Epithelial cell of prostate (primary cell): ENCODE data around the gene SCT.

ENCODE experiments used
- DNase-seq: peaks from one replicate; pipeline ENCODE4 v3.0.0-alpha.2; 2011; ENCODE audit warnings: low read depth, low spot score
- H3K27ac ChIP-seq: fragments of 450-650 bp; 2 replicates; pipeline ENCODE4 v1.5.1; 2017; ENCODE audit warnings: mild to moderate bottlenecking

Gene SCT

DNA sequence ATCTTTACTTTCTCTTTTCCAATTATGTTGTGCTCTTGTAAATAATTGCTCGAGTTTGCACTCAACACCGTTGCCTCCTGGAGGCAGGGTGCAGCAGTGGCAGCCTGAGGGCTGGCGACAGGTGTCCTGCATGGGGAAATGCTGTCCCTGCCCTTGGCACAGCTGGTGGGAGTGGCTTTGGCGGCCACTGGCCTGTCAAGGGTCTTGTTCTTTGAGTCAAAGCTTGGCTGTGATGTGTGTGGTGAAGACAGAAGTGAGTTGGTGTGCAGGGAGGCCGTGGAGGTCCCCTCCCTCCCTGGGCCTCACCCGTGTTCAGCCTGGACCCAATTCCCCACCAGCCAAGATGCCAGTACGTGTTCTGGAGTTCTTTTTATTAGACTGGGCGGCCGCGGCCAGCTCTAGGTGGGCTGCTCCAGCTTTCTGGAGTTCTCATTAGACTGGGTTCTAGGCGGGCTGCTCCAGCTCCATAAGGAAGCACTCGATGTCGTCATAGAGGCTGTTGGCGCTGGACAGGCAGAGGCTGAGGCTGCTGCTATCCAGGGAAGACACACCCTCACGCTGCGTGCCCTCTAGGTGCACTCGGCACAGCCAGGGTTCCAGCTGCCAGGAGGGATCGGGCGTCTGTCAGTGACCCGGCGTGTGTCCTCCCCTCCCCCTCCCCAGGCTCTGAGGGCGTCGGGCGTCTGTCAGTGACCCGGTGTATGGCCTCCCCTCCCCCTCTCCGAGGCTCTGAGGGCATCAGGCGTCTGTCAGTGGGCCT lies 14.6 kb downstream of the SCT start:
- DNase-seq: no peak
- H3K27ac ChIP-seq: no peak overlapping the region

DNA sequence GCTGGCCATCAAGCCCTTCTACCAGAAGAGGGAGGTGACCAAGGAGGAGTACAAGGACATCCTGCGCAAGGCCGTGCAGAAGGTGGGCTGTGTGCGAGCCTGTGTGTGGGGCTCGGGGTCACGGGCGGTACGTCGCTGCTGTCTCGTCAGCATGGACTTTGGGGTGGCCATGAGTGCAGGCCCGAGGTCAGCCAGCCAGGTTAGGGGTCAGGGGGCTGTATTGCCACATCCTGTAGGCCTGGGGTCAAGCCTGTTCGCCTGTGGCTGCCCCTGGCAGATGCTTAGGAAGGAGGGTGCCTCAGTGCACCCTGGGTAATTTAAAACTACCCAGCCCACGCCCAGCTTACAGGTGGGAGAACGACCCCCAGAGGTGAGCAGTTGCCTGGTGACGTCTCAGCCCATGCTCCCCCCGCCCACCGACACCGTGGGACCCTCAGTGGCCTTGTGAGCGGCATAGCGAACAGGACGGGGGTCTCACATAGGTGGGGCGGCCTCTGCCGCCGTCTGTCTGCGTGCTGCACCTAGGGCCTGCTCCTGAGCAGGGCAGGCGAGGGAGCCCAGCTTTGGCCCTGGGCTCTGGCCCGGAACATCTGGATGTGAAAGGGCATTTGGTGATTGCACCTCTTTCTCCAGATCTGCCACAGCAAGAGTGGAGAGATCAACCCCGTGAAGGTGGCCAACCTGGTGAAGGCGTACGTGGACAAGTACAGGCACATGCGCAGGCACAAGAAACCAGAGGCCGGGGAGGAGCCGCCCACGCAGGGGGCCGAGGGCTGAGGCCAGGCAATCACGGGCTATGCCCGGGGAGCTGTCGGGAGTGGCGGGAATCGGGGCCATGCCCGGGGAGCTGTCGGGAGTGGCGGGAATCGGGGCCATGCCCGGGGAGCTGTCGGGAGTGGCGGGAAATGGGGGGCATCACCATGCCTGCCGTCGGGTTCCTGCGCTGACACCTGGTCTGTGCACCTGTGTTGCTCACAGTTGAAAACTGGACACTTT lies 15.7 kb downstream of the SCT start:
- DNase-seq: no peak
- no peak overlapping the region for H3K27ac ChIP-seq

DNA sequence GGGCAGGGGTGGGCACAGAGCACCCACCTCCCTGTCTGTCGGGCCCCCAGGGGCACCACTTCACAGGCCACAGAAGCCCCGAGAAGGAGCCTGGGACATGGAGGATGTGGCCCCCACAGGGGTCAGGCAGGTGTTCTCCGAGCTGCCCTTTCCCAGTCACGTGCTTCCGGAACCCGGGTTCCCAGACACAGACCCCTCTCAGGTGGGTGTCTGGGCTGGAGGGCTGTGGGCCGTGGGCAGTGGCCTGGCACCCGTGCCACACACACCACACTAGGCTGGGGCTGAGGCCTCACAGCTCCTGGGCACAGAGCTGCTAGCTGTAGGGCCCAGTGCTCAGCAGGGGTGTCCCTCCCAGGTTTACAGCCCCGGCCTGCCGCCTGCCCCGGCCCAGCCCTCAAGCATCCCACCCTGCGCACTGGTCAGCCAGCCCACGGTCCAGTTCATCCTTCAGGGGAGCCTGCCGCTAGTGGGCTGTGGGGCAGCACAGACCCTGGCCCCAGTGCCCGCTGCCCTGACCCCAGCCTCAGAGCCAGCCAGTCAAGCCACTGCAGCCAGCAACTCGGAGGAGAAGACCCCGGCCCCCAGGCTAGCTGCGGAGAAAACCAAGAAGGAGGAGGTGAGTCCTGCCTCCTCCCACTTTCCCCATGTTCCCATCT lies 16.7 kb downstream of the SCT start:
- DNase-seq: no peak
- no peak overlapping the region for H3K27ac ChIP-seq

DNA sequence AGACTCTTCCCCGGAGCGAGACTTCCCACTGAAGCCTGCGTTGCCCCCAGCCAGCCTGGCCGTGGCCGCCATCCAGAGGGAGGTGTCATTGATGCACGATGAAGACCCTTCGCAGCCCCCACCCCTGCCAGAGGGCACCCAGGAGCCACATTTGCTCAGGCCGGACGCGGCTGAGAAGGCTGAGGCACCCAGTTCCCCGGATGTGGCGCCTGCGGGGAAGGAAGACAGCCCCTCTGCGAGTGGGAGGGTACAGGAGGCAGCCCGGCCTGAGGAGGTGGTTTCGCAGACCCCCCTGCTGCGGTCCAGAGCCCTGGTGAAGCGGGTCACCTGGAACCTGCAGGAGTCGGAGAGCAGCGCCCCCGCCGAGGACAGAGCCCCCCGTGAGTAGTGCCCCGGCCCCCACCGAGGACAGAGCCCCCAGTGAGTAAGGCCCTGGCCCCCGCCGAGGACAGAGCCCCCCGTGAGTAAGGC lies 17.6 kb downstream of the SCT start:
- no peak for DNase-seq
- no peak overlapping the region for H3K27ac ChIP-seq

DNA sequence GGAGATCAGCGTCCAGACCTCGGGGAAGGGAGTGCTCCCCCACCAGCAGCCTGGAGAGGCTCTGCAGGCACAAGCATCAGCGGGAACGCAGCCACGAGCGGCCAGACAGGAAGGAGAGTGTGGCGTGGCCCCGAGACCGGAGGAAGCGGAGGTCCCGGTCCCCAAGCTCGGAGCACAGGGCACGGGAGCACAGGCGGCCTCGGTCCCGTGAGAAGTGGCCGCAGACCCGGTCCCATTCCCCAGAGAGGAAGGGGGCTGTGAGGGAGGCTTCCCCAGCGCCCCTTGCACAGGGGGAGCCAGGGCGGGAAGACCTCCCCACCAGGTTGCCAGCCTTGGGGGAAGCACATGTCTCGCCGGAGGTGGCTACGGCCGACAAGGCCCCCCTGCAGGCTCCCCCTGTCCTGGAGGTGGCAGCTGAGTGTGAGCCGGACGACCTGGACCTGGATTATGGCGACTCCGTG lies 18.2 kb downstream of the SCT start:
- H3K27ac ChIP-seq: no peak overlapping the region
- DNase-seq: no peak

DNA sequence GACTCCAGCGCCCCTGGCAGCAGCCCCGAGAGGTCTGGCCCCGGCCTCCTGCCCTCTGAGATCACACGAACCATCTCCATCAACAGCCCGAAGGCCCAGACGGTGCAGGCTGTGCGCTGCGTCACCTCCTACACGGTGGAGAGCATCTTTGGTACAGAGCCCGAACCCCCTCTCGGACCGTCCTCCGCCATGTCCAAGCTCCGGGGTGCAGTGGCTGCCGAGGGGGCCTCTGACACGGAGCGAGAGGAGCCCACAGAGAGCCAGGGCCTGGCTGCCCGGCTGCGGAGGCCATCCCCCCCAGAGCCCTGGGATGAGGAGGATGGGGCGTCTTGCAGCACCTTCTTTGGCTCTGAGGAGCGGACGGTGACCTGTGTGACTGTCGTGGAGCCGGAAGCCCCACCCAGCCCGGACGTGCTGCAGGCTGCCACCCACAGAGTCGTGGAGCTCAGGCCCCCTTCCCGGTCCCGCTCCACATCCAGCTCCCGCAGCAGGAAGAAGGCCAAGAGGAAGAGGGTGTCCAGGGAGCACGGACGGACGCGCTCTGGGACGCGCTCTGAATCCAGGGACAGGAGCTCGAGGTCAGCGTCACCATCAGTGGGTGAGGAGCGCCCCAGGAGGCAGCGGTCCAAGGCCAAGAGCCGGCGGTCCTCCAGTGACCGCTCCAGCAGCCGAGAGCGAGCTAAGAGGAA lies 18.9 kb downstream of the SCT start:
- no peak overlapping the region for H3K27ac ChIP-seq
- DNase-seq: no peak

DNA sequence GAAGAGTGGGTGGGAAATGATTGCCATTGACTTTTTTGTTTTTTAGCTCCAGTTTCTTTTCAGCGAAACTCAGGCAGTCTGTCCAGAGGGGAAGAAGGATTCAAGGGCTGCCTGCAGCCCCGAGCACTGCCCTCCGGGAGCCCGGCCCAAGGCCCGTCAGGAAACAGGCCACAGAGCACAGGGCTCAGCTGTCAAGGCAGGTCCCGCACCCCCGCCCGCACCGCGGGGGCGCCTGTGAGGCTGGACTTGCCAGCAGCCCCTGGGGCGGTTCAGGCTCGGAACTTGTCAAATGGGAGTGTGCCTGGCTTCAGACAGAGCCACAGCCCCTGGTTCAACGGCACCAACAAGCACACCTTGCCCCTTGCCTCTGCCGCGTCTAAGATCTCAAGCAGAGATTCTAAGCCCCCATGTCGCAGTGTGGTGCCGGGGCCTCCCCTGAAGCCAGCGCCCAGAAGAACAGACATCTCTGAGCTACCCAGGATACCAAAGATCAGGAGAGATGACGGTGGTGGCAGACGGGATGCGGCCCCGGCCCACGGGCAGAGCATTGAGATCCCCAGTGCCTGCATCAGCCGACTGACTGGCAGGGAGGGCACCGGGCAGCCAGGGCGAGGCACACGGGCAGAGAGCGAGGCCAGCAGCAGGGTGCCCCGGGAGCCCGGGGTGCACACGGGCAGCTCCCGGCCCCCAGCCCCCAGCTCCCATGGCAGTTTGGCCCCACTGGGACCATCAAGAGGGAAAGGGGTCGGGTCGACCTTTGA lies 19.8 kb downstream of the SCT start:
- DNase-seq: no peak
- peak overlapping the region; percentile 50 for H3K27ac ChIP-seq

DNA sequence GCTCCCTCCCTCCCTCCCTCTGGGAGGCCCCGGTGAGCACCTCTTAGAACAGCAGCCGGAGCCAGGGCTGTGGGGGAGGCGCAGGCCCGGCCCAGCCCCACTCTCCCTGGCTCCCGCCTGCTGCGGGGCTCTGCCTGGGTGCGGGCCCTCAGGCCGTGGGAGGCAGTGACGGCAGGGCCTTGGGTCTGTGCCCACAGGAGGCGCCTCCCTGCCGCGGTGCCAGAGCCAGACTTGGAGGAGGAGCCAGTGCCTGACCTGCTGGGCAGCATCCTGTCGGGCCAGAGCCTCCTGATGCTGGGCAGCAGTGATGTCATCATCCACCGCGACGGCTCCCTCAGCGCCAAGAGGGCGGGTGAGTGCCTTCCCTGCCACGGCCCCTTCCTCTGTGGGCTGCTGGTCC lies 20.7 kb downstream of the SCT start:
- H3K27ac ChIP-seq: peak overlapping the region; percentile 50
- peak; percentile 31 for DNase-seq

DNA sequence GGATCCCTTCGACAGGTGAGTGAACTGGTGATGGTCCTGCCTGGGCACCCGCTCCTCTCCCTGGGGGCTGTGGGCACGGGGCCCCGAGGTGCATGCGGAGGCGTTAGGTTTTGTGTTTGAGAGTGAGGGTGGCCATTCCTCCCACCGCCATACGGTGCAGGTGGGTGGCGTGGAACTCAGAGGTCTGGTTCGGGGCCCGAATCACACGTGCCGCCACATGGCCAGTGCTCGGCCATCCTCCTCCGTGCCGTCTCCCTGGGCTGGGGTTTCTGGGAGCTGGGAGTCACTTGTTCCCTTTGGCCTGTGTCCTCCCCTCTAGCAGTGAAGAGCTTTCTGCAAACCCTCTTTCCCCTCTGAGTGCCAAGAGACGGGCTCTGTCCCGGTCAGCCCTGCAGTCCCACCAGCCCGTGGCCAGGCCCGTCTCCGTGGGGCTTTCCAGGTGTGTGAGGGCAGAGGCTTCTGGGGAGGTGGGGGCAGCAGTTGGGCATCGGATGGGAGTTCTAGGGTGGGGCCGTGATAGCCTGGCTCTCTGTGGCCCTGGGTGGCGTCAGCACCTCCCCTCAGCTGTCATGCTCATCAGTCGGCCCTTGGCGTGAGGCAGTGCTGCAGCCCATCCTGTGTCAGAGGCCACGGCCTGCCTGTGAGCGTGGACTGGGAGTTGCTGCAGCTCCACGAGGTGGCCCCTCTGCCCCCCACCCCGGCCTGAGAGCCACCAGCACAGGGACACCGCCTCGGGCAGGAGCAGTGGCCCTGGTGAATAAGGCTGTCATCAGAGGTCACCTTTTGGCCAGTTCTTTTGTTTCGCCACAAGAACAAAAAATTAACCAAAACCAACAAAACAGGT lies 21.5 kb downstream of the SCT start:
- H3K27ac ChIP-seq: peak overlapping the region; percentile 50
- DNase-seq: no peak

DNA sequence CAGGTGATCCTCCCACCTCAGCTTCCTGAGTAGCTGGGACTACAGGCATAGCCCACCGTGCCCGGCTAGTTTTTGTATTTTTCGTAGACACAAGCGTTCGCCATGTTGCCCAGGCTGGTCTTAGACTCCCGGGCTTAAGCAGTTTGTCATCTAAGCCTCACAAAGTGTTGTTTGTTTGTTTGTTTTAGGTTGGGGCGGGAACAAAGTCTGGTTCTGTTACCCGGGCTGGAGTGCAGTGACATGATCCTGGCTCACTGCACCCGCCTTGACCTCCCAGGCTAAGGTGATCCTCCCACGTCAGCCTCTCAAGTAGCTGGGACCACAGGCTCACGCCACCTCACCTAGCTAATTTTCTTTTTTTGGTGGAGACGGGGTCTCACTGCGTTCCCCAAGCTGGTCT lies 23.8 kb downstream of the SCT start:
- no peak for DNase-seq
- H3K27ac ChIP-seq: no peak overlapping the region

DNA sequence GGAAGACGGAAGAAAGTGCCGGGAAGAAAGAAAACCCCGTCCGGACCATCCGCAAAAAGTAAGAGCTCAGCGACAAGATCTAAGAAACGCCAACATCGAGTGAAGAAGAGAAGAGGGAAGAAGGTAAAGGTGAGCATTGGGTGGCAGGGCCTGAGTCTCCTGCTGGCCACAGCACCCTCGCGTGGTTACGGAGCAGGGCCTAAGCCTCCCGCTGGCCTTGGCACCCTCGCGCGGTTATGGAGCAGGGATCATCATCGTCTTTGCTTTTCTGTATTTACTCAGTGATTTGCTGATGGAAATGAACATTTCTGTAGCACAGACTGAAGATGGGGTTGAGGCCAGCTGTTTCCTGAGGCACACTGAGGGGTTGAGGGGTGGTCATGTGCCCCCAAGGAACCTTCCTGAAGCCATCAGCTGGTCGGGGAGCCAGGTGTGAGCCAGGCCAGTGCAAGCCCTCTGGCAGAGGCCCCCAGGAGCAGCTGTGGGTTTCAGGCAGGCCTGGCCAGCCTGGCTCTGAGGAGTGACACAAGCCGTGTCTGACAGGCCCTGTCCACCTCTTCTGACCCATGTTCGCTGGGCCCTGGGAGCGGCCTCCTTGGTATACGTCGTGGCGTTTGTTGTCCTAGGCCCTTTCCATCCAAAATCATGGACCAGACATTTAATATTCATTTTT lies 25.3 kb downstream of the SCT start:
- DNase-seq: no peak
- no peak overlapping the region for H3K27ac ChIP-seq

DNA sequence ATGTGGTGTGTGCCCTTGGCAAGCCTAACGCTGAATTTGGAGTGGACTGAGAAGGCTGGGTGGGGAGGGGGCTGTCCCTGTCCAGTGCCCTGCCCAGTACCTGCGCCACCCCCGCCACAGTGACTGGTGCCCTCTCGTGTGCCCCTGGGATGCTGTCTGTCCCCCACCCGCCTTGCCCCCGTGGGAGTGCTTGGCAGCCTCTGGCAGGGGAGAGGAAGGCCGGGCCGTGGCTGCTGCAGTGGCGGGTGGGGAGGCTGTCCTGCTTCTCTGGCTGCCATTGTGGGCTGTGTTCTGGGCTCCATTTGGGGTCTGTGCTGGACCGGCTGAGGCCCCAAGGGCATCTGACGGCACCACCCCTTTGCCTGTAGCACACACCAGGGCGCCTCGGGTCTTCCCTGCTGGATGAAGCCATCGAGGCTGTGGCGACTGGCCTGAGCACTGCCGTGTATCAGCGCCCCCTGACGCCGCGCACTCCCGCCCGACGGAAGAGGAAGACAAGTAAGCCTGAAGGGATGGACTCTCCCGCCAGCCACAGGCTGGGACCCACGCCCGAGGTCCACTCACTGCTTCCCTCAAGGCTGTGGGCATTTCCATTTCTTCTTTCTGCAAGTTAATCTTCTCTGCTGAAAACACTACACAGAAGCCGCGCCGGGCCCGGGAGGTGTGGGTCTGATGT lies 28.8 kb downstream of the SCT start:
- DNase-seq: no peak
- H3K27ac ChIP-seq: no peak overlapping the region

DNA sequence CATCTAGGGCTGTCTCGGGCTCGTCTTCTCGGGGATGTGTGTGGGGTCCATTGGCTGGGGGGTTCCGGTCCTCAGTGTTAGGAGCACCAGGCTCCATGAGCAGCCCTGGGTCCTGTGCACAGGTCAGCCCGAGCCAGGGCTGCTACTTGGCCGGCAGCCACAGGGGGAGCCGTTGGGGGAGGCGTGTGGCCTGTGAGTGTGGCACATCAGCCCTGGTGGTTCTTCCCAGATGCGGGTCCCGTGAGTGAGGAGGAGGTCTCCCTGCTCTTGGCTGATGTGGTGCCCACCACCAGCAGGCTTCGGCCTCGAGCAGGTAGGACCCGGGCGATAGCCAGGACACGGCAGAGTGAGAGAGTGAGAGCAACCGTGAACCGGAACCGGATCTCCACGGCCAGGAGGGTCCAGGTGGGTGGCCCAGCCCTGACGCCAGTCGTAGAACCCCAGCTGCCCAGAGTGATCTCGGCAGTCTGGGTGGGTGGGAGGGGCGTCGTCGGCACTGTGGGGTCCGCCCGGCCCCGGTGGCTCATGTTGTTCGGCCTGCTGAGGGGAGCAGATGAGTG lies 29.7 kb downstream of the SCT start:
- no peak for DNase-seq
- H3K27ac ChIP-seq: no peak overlapping the region

DNA sequence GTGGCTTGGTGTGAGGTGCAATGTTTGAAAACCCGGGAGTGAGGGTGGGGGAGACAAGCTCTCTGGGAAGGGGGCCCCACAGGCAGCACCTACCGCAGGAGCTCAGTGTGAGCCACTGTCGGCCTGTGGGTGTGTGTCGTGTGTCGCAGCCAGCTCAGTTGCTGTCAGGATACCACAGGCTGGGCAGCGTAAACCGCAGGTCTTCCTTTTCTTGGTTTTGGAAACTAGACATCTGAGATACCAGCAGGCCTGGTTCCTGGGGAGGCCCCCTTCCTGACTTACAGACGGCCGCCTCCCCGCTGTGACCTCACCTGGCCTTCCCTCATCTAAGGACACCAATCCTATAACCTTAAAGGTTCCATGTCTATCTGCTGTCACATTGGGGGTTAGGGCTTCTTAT lies 30.6 kb downstream of the SCT start:
- no peak overlapping the region for H3K27ac ChIP-seq
- DNase-seq: no peak

DNA sequence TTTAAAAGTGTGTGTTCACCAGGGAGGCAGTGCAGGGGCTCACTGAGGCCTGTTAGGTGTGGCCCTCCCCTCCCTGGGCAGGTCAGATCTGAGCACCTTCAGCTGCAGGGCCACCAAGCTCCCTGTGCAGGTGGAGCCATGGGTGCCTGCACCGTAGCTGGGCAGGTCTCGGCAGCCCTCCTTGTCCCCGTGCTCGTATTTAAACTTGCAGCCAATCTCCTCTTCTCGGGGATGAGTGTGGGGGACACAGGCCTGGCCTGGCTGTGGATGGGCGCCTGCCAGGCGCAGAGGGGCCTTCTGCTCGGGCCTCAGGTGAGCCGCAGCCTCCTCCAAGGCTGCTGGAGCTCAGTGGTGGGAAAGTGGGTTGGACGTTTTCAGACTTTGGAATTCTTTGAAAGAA lies 31.6 kb downstream of the SCT start:
- no peak overlapping the region for H3K27ac ChIP-seq
- no peak for DNase-seq

DNA sequence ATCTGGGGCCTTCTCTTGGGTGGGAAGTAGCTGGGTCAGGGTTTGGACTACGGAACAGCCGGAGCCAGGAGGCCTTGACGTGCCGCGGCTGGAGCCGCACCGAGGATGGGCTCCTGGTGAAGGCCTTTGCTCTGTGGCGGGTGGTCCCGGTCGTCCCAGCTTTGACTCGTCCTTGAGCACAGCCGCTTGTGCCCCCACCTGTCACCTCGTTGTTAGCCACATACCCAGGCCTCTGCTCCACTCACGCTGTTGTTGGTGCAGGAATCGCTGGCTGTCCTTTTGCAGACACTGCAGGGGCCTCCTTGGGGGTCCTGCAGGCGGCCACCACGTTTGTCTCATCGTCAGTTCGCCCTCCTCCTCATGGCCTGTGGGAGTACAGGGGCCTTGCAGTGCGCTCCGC lies 33.6 kb downstream of the SCT start:
- no peak overlapping the region for H3K27ac ChIP-seq
- DNase-seq: no peak

DNA sequence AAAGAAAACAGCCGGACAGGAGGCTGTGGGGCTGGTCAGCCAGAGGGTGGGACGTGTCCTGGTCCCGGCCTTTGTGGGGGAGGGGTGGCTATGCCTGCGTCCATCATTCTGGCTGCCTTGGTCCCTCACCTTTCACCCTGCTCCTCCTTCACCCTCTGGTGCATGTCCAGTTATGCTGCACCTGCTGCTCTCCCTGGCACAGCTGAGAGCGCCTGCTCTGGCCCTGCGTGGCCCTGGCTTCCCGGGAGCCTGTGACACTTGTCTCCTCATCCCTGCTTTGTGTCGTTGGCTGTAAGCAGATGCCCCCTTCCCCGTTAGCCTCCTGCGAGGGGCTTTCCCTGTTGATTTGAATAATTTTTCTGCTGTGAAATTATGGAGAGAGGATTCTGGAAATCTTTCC lies 34.1 kb downstream of the SCT start:
- H3K27ac ChIP-seq: no peak overlapping the region

More for the DNA sequence above, 34.1 kb downstream of the SCT start:
- no peak for DNase-seq
